Measurements from ENCODE around the gene UBE3D.

UBE3D gene

GRCh38 chr6:82843291-82843885, 222.3 kb downstream of the UBE3D start:
- no peak for DNase-seq (ENCODE audit: low read depth)
- H3K4me3 ChIP-seq (ENCODE audit: low read depth, low read length): no peak overlapping the region
- no peak for TF ChIP-seq CTCF (IDR thresholded peaks at IDR 0.05; ENCODE audit: low read depth, low read length)
- TF ChIP-seq POLR2A (IDR thresholded peaks at IDR 0.05; ENCODE audit: extremely low read depth, insufficient read length): no peak
- TF ChIP-seq, protein P1, sequence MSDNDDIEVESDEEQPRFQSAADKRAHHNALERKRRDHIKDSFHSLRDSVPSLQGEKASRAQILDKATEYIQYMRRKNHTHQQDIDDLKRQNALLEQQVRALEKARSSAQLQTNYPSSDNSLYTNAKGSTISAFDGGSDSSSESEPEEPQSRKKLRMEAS (IDR thresholded peaks at IDR 0.05; ENCODE audit: low read depth, low read length): no peak
- no peak for TF ChIP-seq MYC (IDR thresholded peaks at IDR 0.05; ENCODE audit: low read depth, low read length)

GRCh38 chr6:82842721-82843120, 222.9 kb downstream of the UBE3D start:
- DNase-seq (ENCODE audit: low read depth): no peak
- no peak overlapping the region for H3K4me3 ChIP-seq (ENCODE audit: low read depth, low read length)
- TF ChIP-seq POLR2A (IDR thresholded peaks at IDR 0.05; ENCODE audit: extremely low read depth, insufficient read length): no peak
- TF ChIP-seq, protein P1 (IDR thresholded peaks at IDR 0.05; ENCODE audit: low read depth, low read length): no peak
- no peak for TF ChIP-seq MYC (IDR thresholded peaks at IDR 0.05; ENCODE audit: low read depth, low read length)
- no peak for TF ChIP-seq CTCF (IDR thresholded peaks at IDR 0.05; ENCODE audit: low read depth, low read length)
